Activated CD8-positive, alpha-beta memory T cell treated with anti-CD3 and anti-CD28 coated beads, Interleukin-2, amount 10 ng/mL, durations not matched to agents 7 days and 5 days (primary cell): ENCODE results near the gene CNGA4. TPM values are rescaled to one million over a fixed set of nuclear protein-coding genes. Genes with fewer than 3 reads are reported as not detected.

Source experiments
- ATAC-seq: fragments of 150-1000 bp; cut with Tn5 transposase; one replicate; pipeline ENCODE4 v1.10.0; 2021; ENCODE audit warnings: moderate library complexity
- CTCF ChIA-PET: fragments of 350-600 bp; sonication (Branson Sonifier 250); formaldehyde crosslinking; loops from one replicate; lab custom pipeline; 2021; ENCODE audit warnings: antibody characterized with exemption; lab: Charles Lee
- DNase-seq: peaks from one replicate; pipeline ENCODE4 v3.0.0-alpha.2; 2020
- H3K27ac Mint-ChIP-seq: one replicate; pipeline ENCODE4 v1.8.0; 2021; ENCODE audit warnings: mild to moderate bottlenecking, mixed read lengths
- H3K27me3 Mint-ChIP-seq: one replicate; pipeline ENCODE4 v1.8.0; 2021; ENCODE audit warnings: mixed read lengths
- H3K36me3 Mint-ChIP-seq: one replicate; pipeline ENCODE4 v1.8.0; 2021; ENCODE audit warnings: mild to moderate bottlenecking, mixed read lengths
- H3K4me1 Mint-ChIP-seq: one replicate; pipeline ENCODE4 v1.8.0; 2021; ENCODE audit warnings: mixed read lengths
- H3K4me3 Mint-ChIP-seq: one replicate; pipeline ENCODE4 v1.8.0; 2021; ENCODE audit warnings: mild to moderate bottlenecking, moderate library complexity, mixed read lengths
- H3K9me3 Mint-ChIP-seq: one replicate; pipeline ENCODE4 v1.8.0; 2022; ENCODE audit warnings: low read depth, mixed read lengths
- total RNA-seq, 2 experiments: library from RNA; stranded (reverse); gene quantifications; one replicate each; pipeline ENCODE4 v1.2.3, GENCODE V29; 2021

CNGA4 gene, protein sequence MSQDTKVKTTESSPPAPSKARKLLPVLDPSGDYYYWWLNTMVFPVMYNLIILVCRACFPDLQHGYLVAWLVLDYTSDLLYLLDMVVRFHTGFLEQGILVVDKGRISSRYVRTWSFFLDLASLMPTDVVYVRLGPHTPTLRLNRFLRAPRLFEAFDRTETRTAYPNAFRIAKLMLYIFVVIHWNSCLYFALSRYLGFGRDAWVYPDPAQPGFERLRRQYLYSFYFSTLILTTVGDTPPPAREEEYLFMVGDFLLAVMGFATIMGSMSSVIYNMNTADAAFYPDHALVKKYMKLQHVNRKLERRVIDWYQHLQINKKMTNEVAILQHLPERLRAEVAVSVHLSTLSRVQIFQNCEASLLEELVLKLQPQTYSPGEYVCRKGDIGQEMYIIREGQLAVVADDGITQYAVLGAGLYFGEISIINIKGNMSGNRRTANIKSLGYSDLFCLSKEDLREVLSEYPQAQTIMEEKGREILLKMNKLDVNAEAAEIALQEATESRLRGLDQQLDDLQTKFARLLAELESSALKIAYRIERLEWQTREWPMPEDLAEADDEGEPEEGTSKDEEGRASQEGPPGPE
- under 1 TPM in 1 of 2 experiments, not detected in 1; 0.26 TPM for total RNA-seq

DNA sequence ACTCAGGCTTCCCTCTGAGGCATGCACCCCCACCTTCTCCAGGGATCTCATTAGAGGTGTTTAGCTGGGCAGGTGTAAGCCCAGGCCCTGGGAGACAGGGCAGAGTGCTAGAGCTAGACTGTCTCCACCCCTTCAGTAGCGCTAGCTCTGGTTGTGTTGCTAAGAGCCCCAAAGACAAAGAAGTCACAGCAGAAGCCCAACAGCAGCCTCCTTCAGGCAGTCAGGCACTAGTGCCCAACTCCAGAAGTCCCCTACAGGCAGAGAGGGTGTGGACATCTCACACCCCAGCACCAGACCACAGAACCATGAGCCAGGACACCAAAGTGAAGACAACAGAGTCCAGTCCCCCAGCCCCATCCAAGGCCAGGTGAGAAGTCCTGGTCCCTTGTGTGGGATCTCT, at the start of gene CNGA4:
Gene CNGA4, plus strand, starts transcription at position 188 of the 400 bp plus-strand sequence. Its CDS starts 118 bp downstream, at position 306.
- peaks cover 9% of the 10 kb centered on the region for H3K4me1 Mint-ChIP-seq
- CTCF ChIA-PET, result interaction anchor here (2.3 kb wide), 1 partner anchor 13 kb away, joined by 8 read pairs; no protein-coding TSS in a partner anchor
- DNase-seq (no peak), ATAC-seq (no peak)
- H3K27ac Mint-ChIP-seq, result no peak within 1 kb of the TSS
- no peaks in the 10 kb centered on the region for H3K9me3 Mint-ChIP-seq
- no peaks in the 10 kb centered on the region for H3K36me3 Mint-ChIP-seq
- H3K4me3 Mint-ChIP-seq, result no peak within 1 kb of the TSS
- no peaks in the 10 kb centered on the region for H3K27me3 Mint-ChIP-seq

GRCh38 chr11:6191742-6192141, 47.1 kb upstream of the CNGA4 start:
- H3K4me3 Mint-ChIP-seq, result no peak overlapping the region
- ATAC-seq (no peak), DNase-seq (no peak)
- CTCF ChIA-PET, result interaction anchor here (0.9 to 1.7 kb wide), 2 partner anchors 41 to 59 kb away, joined by 3 to 4 read pairs; no protein-coding TSS in a partner anchor
- H3K9me3 Mint-ChIP-seq, result no peaks in the 10 kb centered on the region
- no peak overlapping the region for H3K27ac Mint-ChIP-seq
- peaks cover 3% of the 10 kb centered on the region for H3K36me3 Mint-ChIP-seq
- peaks cover 23% of the 10 kb centered on the region for H3K4me1 Mint-ChIP-seq
- peaks cover 4% of the 10 kb centered on the region for H3K27me3 Mint-ChIP-seq

GRCh38 chr11:6194065-6194581, 44.8 kb upstream of the CNGA4 start:
- no peaks in the 10 kb centered on the region for H3K9me3 Mint-ChIP-seq
- H3K27ac Mint-ChIP-seq, result no peak overlapping the region
- no peak for DNase-seq
- no peak overlapping the region for H3K4me3 Mint-ChIP-seq
- ATAC-seq, result no peak
- H3K36me3 Mint-ChIP-seq, result peaks cover 3% of the 10 kb centered on the region
- CTCF ChIA-PET, result no interaction called here
- peaks cover 31% of the 10 kb centered on the region for H3K4me1 Mint-ChIP-seq
- H3K27me3 Mint-ChIP-seq, result peaks cover 7% of the 10 kb centered on the region

- H3K9me3 Mint-ChIP-seq, result no peaks in the 10 kb centered on the region
- no peak overlapping the region for H3K4me3 Mint-ChIP-seq
- H3K27me3 Mint-ChIP-seq, result peaks cover 7% of the 10 kb centered on the region
- peak overlapping the region; percentile 52 for H3K27ac Mint-ChIP-seq
- H3K36me3 Mint-ChIP-seq, result peaks cover 7% of the 10 kb centered on the region
- peak; percentile 57 for DNase-seq
- CTCF ChIA-PET, result interaction anchor here (1.7 kb wide), 1 partner anchor 56 kb away, joined by 5 read pairs; no protein-coding TSS in a partner anchor
- peak; percentile 89 for ATAC-seq
- peaks cover 38% of the 10 kb centered on the region for H3K4me1 Mint-ChIP-seq
These were observed 42.5 kb upstream of the CNGA4 start for GRCh38 chr11:6196396-6196795.

GRCh38 chr11:6197466-6198200, 41.3 kb upstream of the CNGA4 start:
- DNase-seq (no peak), ATAC-seq (no peak)
- CTCF ChIA-PET, result interaction anchor here (1.7 kb wide), 1 partner anchor 55 kb away, joined by 5 read pairs; no protein-coding TSS in a partner anchor
- no peaks in the 10 kb centered on the region for H3K9me3 Mint-ChIP-seq
- H3K27me3 Mint-ChIP-seq, result peaks cover 3% of the 10 kb centered on the region
- no peak overlapping the region for H3K27ac Mint-ChIP-seq
- peaks cover 47% of the 10 kb centered on the region for H3K4me1 Mint-ChIP-seq
- H3K36me3 Mint-ChIP-seq, result peaks cover 8% of the 10 kb centered on the region
- H3K4me3 Mint-ChIP-seq, result no peak overlapping the region

DNA sequence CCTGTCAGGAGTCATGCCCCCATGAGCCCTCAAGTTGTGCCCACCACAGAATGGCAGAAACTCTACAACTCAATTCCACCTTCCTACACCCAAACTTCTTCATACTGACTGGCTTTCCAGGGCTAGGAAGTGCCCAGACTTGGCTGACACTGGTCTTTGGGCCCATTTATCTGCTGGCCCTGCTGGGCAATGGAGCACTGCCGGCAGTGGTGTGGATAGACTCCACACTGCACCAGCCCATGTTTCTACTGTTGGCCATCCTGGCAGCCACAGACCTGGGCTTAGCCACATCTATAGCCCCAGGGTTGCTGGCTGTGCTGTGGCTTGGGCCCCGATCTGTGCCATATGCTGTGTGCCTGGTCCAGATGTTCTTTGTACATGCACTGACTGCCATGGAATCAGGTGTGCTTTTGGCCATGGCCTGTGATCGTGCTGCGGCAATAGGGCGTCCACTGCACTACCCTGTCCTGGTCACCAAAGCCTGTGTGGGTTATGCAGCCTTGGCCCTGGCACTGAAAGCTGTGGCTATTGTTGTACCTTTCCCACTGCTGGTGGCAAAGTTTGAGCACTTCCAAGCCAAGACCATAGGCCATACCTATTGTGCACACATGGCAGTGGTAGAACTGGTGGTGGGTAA, 39.6 kb upstream of the CNGA4 start, which contains the start of gene OR52W1:
Gene OR52W1, plus strand, starts transcription at position 51 of the 637 bp plus-strand sequence. Its CDS starts 0 bp downstream, at position 51.
- DNase-seq (no peak), ATAC-seq (no peak)
- Mint-ChIP-seq H3K36me3 (peaks cover 16% of the 10 kb centered on the region), H3K4me1 (peaks cover 58% of the 10 kb centered on the region), H3K4me3 (no peak within 1 kb of the TSS), H3K27ac (no peak within 1 kb of the TSS), H3K27me3 (peaks cover 3% of the 10 kb centered on the region), H3K9me3 (no peaks in the 10 kb centered on the region)
- CTCF ChIA-PET, result no interaction called here

GRCh38 chr11:6200975-6201374, 37.9 kb upstream of the CNGA4 start:
- Mint-ChIP-seq H3K4me1 (peaks cover 50% of the 10 kb centered on the region), H3K4me3 (no peak overlapping the region), H3K36me3 (peaks cover 21% of the 10 kb centered on the region), H3K9me3 (no peaks in the 10 kb centered on the region), H3K27ac (no peak overlapping the region), H3K27me3 (peaks cover 3% of the 10 kb centered on the region)
- CTCF ChIA-PET, result interaction anchor here (0.6 kb wide), 1 partner anchor 13 kb away, joined by 3 read pairs; no protein-coding TSS in a partner anchor
- no peak for ATAC-seq
- no peak for DNase-seq

DNA sequence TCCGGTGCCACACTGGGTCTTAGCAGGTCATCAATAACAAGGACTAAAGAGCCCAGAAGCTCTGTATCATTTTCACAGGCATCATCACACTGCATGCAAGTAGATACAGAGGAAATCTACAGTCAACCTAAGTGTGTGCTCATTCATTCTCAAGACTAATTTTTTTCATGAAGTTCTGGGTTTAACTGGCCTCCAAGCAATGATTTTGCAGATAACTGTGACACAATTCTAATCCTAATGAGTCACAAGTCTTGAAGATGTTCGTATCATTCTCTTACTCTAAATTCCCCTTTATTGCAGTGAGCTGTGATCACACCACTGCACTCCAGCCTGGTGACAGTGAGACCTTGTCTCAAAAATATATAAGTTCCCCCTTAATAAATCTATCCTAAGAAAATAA, 37.4 kb upstream of the CNGA4 start:
- no peak for DNase-seq
- peaks cover 19% of the 10 kb centered on the region for H3K36me3 Mint-ChIP-seq
- peaks cover 3% of the 10 kb centered on the region for H3K27me3 Mint-ChIP-seq
- CTCF ChIA-PET, result interaction anchor here (0.6 to 1.1 kb wide), 2 partner anchors 12 to 13 kb away, joined by 3 read pairs; no protein-coding TSS in a partner anchor
- H3K27ac Mint-ChIP-seq, result no peak overlapping the region
- H3K4me1 Mint-ChIP-seq, result peaks cover 45% of the 10 kb centered on the region
- no peak overlapping the region for H3K4me3 Mint-ChIP-seq
- H3K9me3 Mint-ChIP-seq, result no peaks in the 10 kb centered on the region
- ATAC-seq, result peak; percentile 25

- peaks cover 19% of the 10 kb centered on the region for H3K36me3 Mint-ChIP-seq
These were observed 36.8 kb upstream of the CNGA4 start for GRCh38 chr11:6202041-6202440.

DNA sequence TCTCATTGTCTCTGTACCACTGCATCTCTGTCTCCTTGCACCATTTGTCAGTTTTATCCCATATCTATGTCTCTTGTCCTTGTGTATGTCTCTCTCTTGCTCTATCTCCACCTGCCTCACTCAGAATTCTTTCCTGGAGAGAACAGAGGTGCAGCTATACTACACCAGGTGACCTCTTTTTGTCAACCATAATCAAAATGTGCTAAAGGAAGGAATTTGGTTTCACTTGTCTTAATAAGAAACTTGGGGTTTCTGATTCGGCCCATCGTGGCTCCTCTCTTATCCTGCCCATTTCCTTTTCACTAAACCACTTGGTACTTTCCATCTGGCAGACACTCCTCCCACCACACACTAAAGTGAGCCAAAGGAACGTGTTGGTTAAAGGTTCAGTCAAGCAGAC, 35.6 kb upstream of the CNGA4 start:
- peak; percentile 56 for ATAC-seq
- no peak for DNase-seq
- CTCF ChIA-PET, result no interaction called here
- Mint-ChIP-seq H3K4me1 (peaks cover 35% of the 10 kb centered on the region), H3K36me3 (peaks cover 19% of the 10 kb centered on the region), H3K27ac (no peak overlapping the region), H3K4me3 (no peak overlapping the region), H3K9me3 (no peaks in the 10 kb centered on the region), H3K27me3 (peaks cover 2% of the 10 kb centered on the region)

More at GRCh38 chr11:6202041-6202440, 36.8 kb upstream of the CNGA4 start:
- Mint-ChIP-seq H3K4me3 (no peak overlapping the region), H3K9me3 (no peaks in the 10 kb centered on the region), H3K27ac (no peak overlapping the region), H3K27me3 (peaks cover 3% of the 10 kb centered on the region), H3K4me1 (peaks cover 40% of the 10 kb centered on the region)
- no peak for ATAC-seq
- CTCF ChIA-PET, result interaction anchor here (1.1 kb wide), 1 partner anchor 12 kb away, joined by 3 read pairs; no protein-coding TSS in a partner anchor
- no peak for DNase-seq

DNA sequence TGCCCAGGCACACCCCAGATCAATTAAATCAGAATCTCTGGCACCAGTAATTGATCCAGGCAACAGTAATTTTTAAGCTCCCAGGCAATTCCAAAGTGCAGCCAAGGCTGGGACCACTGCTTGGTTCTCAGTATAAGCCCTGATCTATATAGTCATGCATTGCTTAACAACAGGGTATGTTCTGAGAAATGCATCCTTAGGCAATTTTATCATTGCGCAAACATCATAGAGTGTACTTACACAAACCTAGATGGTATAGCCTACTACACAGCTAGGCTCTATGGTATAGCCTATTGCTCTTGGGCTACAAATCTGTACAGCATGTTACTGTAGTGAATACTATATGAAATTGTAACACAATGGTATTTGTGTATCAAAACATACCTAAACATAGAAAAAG, 34.2 kb upstream of the CNGA4 start:
- CTCF ChIA-PET, result no interaction called here
- DNase-seq (no peak), ATAC-seq (no peak)
- Mint-ChIP-seq H3K27me3 (no peaks in the 10 kb centered on the region), H3K4me1 (peaks cover 35% of the 10 kb centered on the region), H3K9me3 (no peaks in the 10 kb centered on the region), H3K27ac (no peak overlapping the region), H3K4me3 (no peak overlapping the region), H3K36me3 (peaks cover 25% of the 10 kb centered on the region)

DNA sequence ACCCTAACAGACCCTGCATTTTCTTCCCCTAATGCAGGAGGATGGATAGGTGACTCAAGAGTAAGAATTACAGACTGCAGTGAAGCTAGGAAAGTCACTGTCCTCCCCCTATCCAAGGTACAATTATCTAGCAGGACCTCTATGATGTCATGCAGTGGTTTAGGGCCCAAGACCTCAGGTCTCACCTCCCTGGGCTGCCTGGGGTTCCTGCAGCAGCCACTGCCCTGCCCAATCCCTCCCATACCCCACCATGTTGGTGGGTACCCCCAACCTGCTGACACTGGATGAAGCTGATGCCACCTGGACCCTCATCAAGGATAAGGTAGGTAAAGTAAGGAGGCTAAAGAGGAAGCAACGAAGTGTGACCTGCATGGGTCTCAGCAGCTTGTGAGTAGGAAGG, 33.5 kb upstream of the CNGA4 start, which contains the start of gene C11orf42:
Gene C11orf42, plus strand, starts transcription at position 192 of the 400 bp plus-strand sequence. Its CDS starts 59 bp downstream, at position 251.
- no peak for ATAC-seq
- DNase-seq, result no peak
- no peaks in the 10 kb centered on the region for H3K9me3 Mint-ChIP-seq
- H3K4me1 Mint-ChIP-seq, result peaks cover 35% of the 10 kb centered on the region
- H3K4me3 Mint-ChIP-seq, result no peak within 1 kb of the TSS
- CTCF ChIA-PET, result interaction anchor here (2.4 kb wide), 1 partner anchor 11 kb away, joined by 6 read pairs; no protein-coding TSS in a partner anchor
- H3K27ac Mint-ChIP-seq, result no peak within 1 kb of the TSS
- no peaks in the 10 kb centered on the region for H3K27me3 Mint-ChIP-seq
- peaks cover 23% of the 10 kb centered on the region for H3K36me3 Mint-ChIP-seq
